OCI-LY7 (cell line): ENCODE measurements around the gene PIGM. TPM values are rescaled to one million over a fixed set of nuclear protein-coding genes. Genes with fewer than 3 reads are reported as not detected.

Source experiments
- BruUV-seq: library from RNA; stranded (reverse); fragments of 400-500 nt; replicated peaks from 2 replicates; lab custom pipeline; 2021; lab: Mats Ljungman, UMichigan
- CTCF ChIA-PET: fragments of 300-600 bp; sonication (Branson Sonifier 250); formaldehyde crosslinking; loops from one replicate; lab custom pipeline; 2022; ENCODE audit warnings: antibody characterized with exemption; ENCODE audit not compliant: unreplicated experiment; lab: Charles Lee
- POLR2A ChIA-PET: fragments of 300-600 bp; sonication (Branson Sonifier 250); formaldehyde crosslinking; loops from one replicate; lab custom pipeline; 2022; ENCODE audit warnings: antibody characterized with exemption; lab: Charles Lee
- DNase-seq: peaks from one replicate; pipeline ENCODE4 v3.0.0-alpha.2; 2015; ENCODE audit warnings: low spot score
- H2AFZ ChIP-seq: fragments of 200-600 bp; sonication (generic), shearing (Covaris generic); 2 replicates; pipeline ENCODE4 v1.6.1; 2014; ENCODE audit warnings: mild to moderate bottlenecking, antibody characterized with exemption, low read length, moderate library complexity
- H3K27ac ChIP-seq: fragments of 200-600 bp; sonication (generic); 2 replicates; pipeline ENCODE4 v1.5.1; 2014; ENCODE audit warnings: mixed run types, low read depth, mild to moderate bottlenecking, moderate library complexity, low read length, inconsistent platforms; ENCODE audit not compliant: poor library complexity, severe bottlenecking
- H3K36me3 ChIP-seq: fragments of 200-600 bp; sonication (generic); 2 replicates; pipeline ENCODE4 v1.6.1; 2014; ENCODE audit warnings: mild to moderate bottlenecking, antibody characterized with exemption, low read length, moderate library complexity, mixed read lengths; ENCODE audit not compliant: insufficient read depth
- H3K4me1 ChIP-seq: fragments of 200-600 bp; sonication (generic); 2 replicates; pipeline ENCODE4 v1.5.1; 2014; ENCODE audit warnings: mild to moderate bottlenecking, low read length; ENCODE audit not compliant: insufficient read depth, poor library complexity, severe bottlenecking
- H3K4me2 ChIP-seq: fragments of 200-600 bp; sonication (generic); 2 replicates; pipeline ENCODE4 v1.6.1; 2014; ENCODE audit warnings: mild to moderate bottlenecking, low read length
- H3K4me3 ChIP-seq: fragments of 200-600 bp; sonication (generic); 2 replicates; pipeline ENCODE4 v1.5.1; 2014; ENCODE audit warnings: mild to moderate bottlenecking, low read depth, low read length; ENCODE audit not compliant: poor library complexity, severe bottlenecking
- H3K79me2 ChIP-seq: fragments of 200-600 bp; sonication (generic); 2 replicates; pipeline ENCODE4 v1.6.1; 2016; ENCODE audit warnings: low read depth, mild to moderate bottlenecking, low read length, moderate library complexity, mixed read lengths; ENCODE audit not compliant: insufficient read depth
- H3K9me2 ChIP-seq: fragments of 200-600 bp; sonication (generic); 2 replicates; pipeline ENCODE4 v1.6.1; 2016; ENCODE audit warnings: mild to moderate bottlenecking, low read length, mixed read lengths; ENCODE audit not compliant: insufficient read depth
- H3K9me3 ChIP-seq: fragments of 200-600 bp; sonication (generic); 2 replicates; pipeline ENCODE4 v1.6.1; 2014; ENCODE audit warnings: mild to moderate bottlenecking, mixed run types, low read length, mixed read lengths
- H4K20me1 ChIP-seq: fragments of 200-600 bp; sonication (generic); 2 replicates; pipeline ENCODE4 v1.6.1; 2014; ENCODE audit warnings: mild to moderate bottlenecking, antibody characterized with exemption, low read length, moderate library complexity, mixed read lengths; ENCODE audit not compliant: insufficient read depth
- EZH2phosphoT487 ChIP-seq: fragments of 200-600 bp; sonication (generic); IDR thresholded peaks from 2 replicates; pipeline ENCODE4 v1.6.1; 2018; ENCODE audit warnings: low read depth, borderline replicate concordance, mild to moderate bottlenecking, mixed run types, antibody characterized with exemption, low read length, moderate library complexity, mixed read lengths
- intact Hi-C: fragments of 100-400 bp; cut with micrococcal nuclease; formaldehyde crosslinking; loops from one replicate; pipeline ENCODE4 v1.10.0; 2022; ENCODE audit not compliant: unreplicated experiment
- total RNA-seq, 2 experiments: library from RNA; depleted of rRNA in 1 of 2; stranded (reverse); fragments of >200 nt in 1 of 2; shearing (Covaris generic) in 1 of 2; gene quantifications; 2 replicates each; pipeline ENCODE4 v1.2.3, GENCODE V29; 2014 to 2022
- TF ChIP-seq, protein P1 (sequence below): fragments of 200-600 bp; sonication (generic); conservative IDR thresholded peaks from 2 replicates; pipeline ENCODE4 v1.5.1; 2014; ENCODE audit warnings: mild to moderate bottlenecking, antibody characterized with exemption, low read length, moderate library complexity, mixed read lengths

Gene PIGM
- total RNA-seq, 2 experiments from 2014 or later, result 4.2 to 5.1 TPM

- intact Hi-C loops, result no loop called here
- no peak for DNase-seq
- CTCF ChIA-PET, result interaction anchor here (0.6 to 1.4 kb wide), 2 partner anchors 14 to 57 kb away, joined by 4 to 6 read pairs; partner anchors contain the start of gene KCNJ9
- Histone ChIP-seq H2AFZ (no peak overlapping the region), H3K36me3 (no peaks in the 10 kb centered on the region), H3K4me2 (no peak overlapping the region), H4K20me1 (no peaks in the 10 kb centered on the region), H3K9me2 (no peaks in the 10 kb centered on the region), H3K4me1 (peaks cover 17% of the 10 kb centered on the region), H3K4me3 (no peak overlapping the region), H3K27ac (no peak overlapping the region), H3K9me3 (no peaks in the 10 kb centered on the region), H3K79me2 (no peaks in the 10 kb centered on the region)
- POLR2A ChIA-PET, result interaction anchor here (0.6 kb wide), 1 partner anchor 68 kb away, joined by 3 read pairs; no protein-coding TSS in a partner anchor
- BruUV-seq, result no TSS peak
- TF ChIP-seq, protein P1, sequence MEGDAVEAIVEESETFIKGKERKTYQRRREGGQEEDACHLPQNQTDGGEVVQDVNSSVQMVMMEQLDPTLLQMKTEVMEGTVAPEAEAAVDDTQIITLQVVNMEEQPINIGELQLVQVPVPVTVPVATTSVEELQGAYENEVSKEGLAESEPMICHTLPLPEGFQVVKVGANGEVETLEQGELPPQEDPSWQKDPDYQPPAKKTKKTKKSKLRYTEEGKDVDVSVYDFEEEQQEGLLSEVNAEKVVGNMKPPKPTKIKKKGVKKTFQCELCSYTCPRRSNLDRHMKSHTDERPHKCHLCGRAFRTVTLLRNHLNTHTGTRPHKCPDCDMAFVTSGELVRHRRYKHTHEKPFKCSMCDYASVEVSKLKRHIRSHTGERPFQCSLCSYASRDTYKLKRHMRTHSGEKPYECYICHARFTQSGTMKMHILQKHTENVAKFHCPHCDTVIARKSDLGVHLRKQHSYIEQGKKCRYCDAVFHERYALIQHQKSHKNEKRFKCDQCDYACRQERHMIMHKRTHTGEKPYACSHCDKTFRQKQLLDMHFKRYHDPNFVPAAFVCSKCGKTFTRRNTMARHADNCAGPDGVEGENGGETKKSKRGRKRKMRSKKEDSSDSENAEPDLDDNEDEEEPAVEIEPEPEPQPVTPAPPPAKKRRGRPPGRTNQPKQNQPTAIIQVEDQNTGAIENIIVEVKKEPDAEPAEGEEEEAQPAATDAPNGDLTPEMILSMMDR, result no peak
- TF ChIP-seq EZH2phosphoT487, result no peak
Measured at GRCh38 chr1:160066829-160067745, 35.3 kb upstream of the PIGM start.

DNA sequence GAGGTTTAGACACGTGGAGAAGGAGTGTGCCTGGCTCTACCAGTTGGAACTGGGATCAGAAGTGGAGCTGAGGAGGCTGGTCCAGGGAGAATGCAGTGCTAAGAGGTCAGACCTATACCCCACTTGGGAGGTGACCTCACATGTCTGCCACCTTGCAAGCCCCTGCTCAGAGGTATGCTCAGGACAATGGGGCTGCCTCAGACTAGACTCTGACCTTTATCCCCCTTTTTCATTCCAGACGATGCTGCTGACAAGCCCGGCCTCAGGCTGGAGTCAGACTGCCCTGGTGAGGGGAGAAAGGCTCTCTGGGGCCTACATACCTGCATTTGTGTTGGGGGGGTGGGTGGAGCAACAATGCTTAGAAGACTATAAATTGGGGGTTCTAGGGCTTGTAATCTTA is 33.0 kb upstream of the PIGM start:
- H3K79me2 ChIP-seq, result no peaks in the 10 kb centered on the region
- no peak for DNase-seq
- H3K36me3 ChIP-seq, result no peaks in the 10 kb centered on the region
- no peak overlapping the region for H2AFZ ChIP-seq
- POLR2A ChIA-PET, result no interaction called here
- H3K9me3 ChIP-seq, result no peaks in the 10 kb centered on the region
- no peaks in the 10 kb centered on the region for H3K9me2 ChIP-seq
- peaks cover 3% of the 10 kb centered on the region for H3K4me1 ChIP-seq
- BruUV-seq, result no TSS peak
- H4K20me1 ChIP-seq, result no peaks in the 10 kb centered on the region
- TF ChIP-seq, protein P1, result no peak
- TF ChIP-seq EZH2phosphoT487, result no peak
- no peak overlapping the region for H3K27ac ChIP-seq
- intact Hi-C loops, result no loop called here
- no peak overlapping the region for H3K4me2 ChIP-seq
- CTCF ChIA-PET, result no interaction called here
- H3K4me3 ChIP-seq, result no peak overlapping the region

DNA sequence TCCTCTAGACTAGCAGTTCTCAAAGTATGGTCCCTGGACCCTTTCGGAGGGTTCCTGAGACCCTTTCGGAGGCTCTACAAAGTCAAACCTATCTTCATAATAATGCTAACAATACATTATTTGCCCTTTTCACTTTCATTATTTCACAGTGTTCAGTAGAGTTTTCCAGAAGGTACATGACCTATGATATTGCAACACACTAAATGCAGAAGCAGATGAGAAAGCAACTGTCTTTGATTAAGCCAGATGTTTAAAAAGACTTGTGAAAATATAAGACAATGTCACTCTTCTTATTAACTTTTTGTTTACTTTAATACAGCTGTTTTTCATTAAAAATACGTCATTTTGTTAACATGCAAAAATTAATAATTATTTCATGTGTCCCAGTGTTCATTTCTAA is 32.4 kb upstream of the PIGM start:
- Histone ChIP-seq H3K9me2 (no peaks in the 10 kb centered on the region), H3K4me1 (no peaks in the 10 kb centered on the region), H3K9me3 (no peaks in the 10 kb centered on the region), H3K79me2 (no peaks in the 10 kb centered on the region), H3K36me3 (no peaks in the 10 kb centered on the region), H4K20me1 (no peaks in the 10 kb centered on the region), H3K4me2 (no peak overlapping the region), H3K4me3 (no peak overlapping the region), H2AFZ (no peak overlapping the region), H3K27ac (no peak overlapping the region)
- CTCF ChIA-PET, result interaction anchor here (1.0 kb wide), 1 partner anchor 10 kb away, joined by 3 read pairs; no protein-coding TSS in a partner anchor
- BruUV-seq, result no TSS peak
- TF ChIP-seq EZH2phosphoT487, result no peak
- TF ChIP-seq, protein P1, result no peak
- intact Hi-C loops, result no loop called here
- no peak for DNase-seq
- POLR2A ChIA-PET, result no interaction called here
